ENCODE results near the gene APCS.

Gene APCS

GRCh38 chr1:159587461-159587951 is at the start of gene APCS:
Gene APCS, plus strand, starts transcription at chr1:159587826. Its CDS starts 96 bp downstream, at chr1:159587922.
- no peak within 1 kb of the TSS for H3K4me3 ChIP-seq (ENCODE audit: low read length)
- no peak for TF ChIP-seq CTCF (IDR thresholded peaks at IDR 0.05; ENCODE audit: insufficient read depth, low read depth, low read length, missing control alignments)
- DNase-seq (ENCODE audit: low read depth): no peak

- no peak for TF ChIP-seq CTCF (IDR thresholded peaks at IDR 0.05; ENCODE audit: insufficient read depth, low read depth, low read length, missing control alignments)
- DNase-seq (ENCODE audit: low read depth): no peak
- H3K4me3 ChIP-seq (ENCODE audit: low read length): no peak overlapping the region
These were observed 39.5 kb upstream of the APCS start for GRCh38 chr1:159548126-159548525.

- TF ChIP-seq CTCF (IDR thresholded peaks at IDR 0.05; ENCODE audit: insufficient read depth, low read depth, low read length, missing control alignments): no peak
- DNase-seq (ENCODE audit: low read depth): peak; percentile 8
- no peak overlapping the region for H3K4me3 ChIP-seq (ENCODE audit: low read length)
These were observed 33.4 kb upstream of the APCS start for GRCh38 chr1:159554261-159554660.

- DNase-seq (ENCODE audit: low read depth): no peak
- TF ChIP-seq CTCF (IDR thresholded peaks at IDR 0.05; ENCODE audit: insufficient read depth, low read depth, low read length, missing control alignments): no peak
- H3K4me3 ChIP-seq (ENCODE audit: low read length): no peak overlapping the region
These were observed 32.9 kb upstream of the APCS start for GRCh38 chr1:159554696-159555095.

- TF ChIP-seq CTCF (IDR thresholded peaks at IDR 0.05; ENCODE audit: insufficient read depth, low read depth, low read length, missing control alignments): no peak
- no peak for DNase-seq (ENCODE audit: low read depth)
These were observed 30.7 kb upstream of the APCS start for GRCh38 chr1:159556931-159557369.

GRCh38 chr1:159560599-159560998 is 27.0 kb upstream of the APCS start:
- no peak for DNase-seq (ENCODE audit: low read depth)
- no peak for TF ChIP-seq CTCF (IDR thresholded peaks at IDR 0.05; ENCODE audit: insufficient read depth, low read depth, low read length, missing control alignments)
- no peak overlapping the region for H3K4me3 ChIP-seq (ENCODE audit: low read length)

More at GRCh38 chr1:159556931-159557369, 30.7 kb upstream of the APCS start:
- no peak overlapping the region for H3K4me3 ChIP-seq (ENCODE audit: low read length)

GRCh38 chr1:159561497-159561896 is 26.1 kb upstream of the APCS start:
- TF ChIP-seq CTCF (IDR thresholded peaks at IDR 0.05; ENCODE audit: insufficient read depth, low read depth, low read length, missing control alignments): no peak
- no peak overlapping the region for H3K4me3 ChIP-seq (ENCODE audit: low read length)
- no peak for DNase-seq (ENCODE audit: low read depth)

Data from epithelial cell of esophagus (primary cell).